Uterus (tissue), 2 donors: Measurements from ENCODE around the gene GALNT4.

Experiments
- POLR2A ChIP-seq, 2 donors: fragments of 450-650 bp; IDR thresholded peaks; one replicate each; pipeline ENCODE4 v1.6.1; 2016; ENCODE audit warnings: antibody characterized with exemption in 2 of 2, mild to moderate bottlenecking in 1 of 2, moderate library complexity in 1 of 2
- TF ChIP-seq, protein P1 (sequence below), 4 experiments: fragments of 200-600 bp in 2 of 4; fragments of 450-650 bp in 2 of 4; sonication (generic) in 2 of 4; IDR thresholded peaks; one replicate each; pipeline ENCODE4 v1.5.1; 2016 to 2019; ENCODE audit warnings: antibody characterized with exemption in 4 of 4, mild to moderate bottlenecking in 2 of 4, moderate library complexity in 1 of 4

DNA sequence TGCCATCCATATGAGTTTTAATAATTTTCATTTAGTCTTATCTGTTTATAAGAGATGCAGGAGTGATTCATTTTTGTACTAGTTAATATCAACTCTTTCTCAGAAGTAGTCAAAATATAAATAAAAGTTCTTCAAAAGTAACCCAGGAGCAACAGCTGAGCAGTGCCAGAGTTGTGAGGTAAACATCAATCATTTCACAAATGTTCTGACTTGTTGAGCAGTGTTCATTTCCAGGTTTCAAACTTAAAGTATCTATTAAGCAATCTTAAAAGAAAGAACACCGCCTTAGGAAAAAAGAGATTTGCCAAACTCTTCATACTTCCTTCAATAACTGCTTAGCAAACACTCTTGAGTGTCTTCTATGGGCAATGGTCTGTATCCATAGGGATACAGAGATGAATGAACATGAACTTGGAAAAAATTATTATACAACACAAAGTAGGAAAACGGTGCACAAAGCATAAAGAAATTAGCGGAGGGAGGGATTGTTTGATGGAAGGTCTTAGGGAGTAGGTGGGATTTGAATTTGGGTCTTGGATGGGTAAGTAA is 43.2 kb upstream of the GALNT4 start:
- TF ChIP-seq, protein P1, sequence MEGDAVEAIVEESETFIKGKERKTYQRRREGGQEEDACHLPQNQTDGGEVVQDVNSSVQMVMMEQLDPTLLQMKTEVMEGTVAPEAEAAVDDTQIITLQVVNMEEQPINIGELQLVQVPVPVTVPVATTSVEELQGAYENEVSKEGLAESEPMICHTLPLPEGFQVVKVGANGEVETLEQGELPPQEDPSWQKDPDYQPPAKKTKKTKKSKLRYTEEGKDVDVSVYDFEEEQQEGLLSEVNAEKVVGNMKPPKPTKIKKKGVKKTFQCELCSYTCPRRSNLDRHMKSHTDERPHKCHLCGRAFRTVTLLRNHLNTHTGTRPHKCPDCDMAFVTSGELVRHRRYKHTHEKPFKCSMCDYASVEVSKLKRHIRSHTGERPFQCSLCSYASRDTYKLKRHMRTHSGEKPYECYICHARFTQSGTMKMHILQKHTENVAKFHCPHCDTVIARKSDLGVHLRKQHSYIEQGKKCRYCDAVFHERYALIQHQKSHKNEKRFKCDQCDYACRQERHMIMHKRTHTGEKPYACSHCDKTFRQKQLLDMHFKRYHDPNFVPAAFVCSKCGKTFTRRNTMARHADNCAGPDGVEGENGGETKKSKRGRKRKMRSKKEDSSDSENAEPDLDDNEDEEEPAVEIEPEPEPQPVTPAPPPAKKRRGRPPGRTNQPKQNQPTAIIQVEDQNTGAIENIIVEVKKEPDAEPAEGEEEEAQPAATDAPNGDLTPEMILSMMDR (IDR thresholded peaks at IDR 0.05) = no peak
- TF ChIP-seq POLR2A (IDR thresholded peaks at IDR 0.05) = no peak
